WERI-Rb-1 (cell line): ENCODE measurements around the gene HIGD1C.
"Not testable (repeated sequence)": the region's sequence is repeated elsewhere in the genome, so short reads cannot be mapped to it uniquely, and the experiment has no call there.

Source experiments
- DNase-seq: peaks from one replicate; pipeline ENCODE4 v3.0.0-alpha.2; 2020
- H3K27ac ChIP-seq: fragments of 250-450 bp; sonication (Bioruptor Pico); 2 replicates; pipeline ENCODE4 v1.5.1; 2020; ENCODE audit warnings: mild to moderate bottlenecking, moderate library complexity
- H3K27me3 ChIP-seq: fragments of 250-450 bp; sonication (Bioruptor Pico); 2 replicates; pipeline ENCODE4 v1.5.1; 2021; ENCODE audit warnings: mild to moderate bottlenecking, low read depth, moderate library complexity; ENCODE audit not compliant: insufficient read depth, severe bottlenecking
- H3K36me3 ChIP-seq: fragments of 250-450 bp; sonication (Bioruptor Pico); 2 replicates; pipeline ENCODE4 v1.5.1; 2020; ENCODE audit warnings: mild to moderate bottlenecking, moderate library complexity
- H3K4me3 ChIP-seq: 2 replicates; pipeline ENCODE4 v1.5.1; 2011; ENCODE audit warnings: low read depth, mild to moderate bottlenecking, control low read depth, low read length
- H3K9me3 ChIP-seq: fragments of 250-450 bp; sonication (Bioruptor Pico); 2 replicates; pipeline ENCODE4 v1.5.1; 2021; ENCODE audit warnings: mild to moderate bottlenecking, moderate library complexity; ENCODE audit not compliant: severe bottlenecking
- TF ChIP-seq, protein P1 (sequence below): IDR thresholded peaks from 2 replicates; pipeline ENCODE4 v1.5.1; 2011; ENCODE audit warnings: low read depth, mild to moderate bottlenecking, control low read depth, inconsistent platforms, low read length

The HIGD1C gene

DNA sequence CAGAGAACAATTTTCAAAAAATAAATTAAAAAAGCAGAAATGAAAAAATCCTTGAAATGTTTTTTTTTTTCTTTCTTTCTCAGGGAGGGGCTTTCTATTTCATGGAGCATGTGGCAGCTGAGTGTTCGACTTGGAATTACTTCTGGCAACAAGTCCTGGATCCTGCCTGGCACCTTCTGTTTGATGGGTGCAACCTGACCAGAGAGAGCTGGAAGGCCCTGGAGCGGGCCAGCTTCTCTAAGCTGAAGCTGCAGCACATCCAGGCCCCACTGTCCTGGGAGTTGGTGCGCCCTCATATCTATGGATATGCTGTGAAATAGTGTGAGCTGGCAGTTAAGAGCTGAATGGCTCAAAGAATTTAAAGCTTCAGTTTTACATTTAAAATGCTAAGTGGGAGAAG is 22.5 kb upstream of the HIGD1C start:
- H3K27ac ChIP-seq, result no peak overlapping the region
- H3K4me3 ChIP-seq, result no peak overlapping the region
- TF ChIP-seq, protein P1, sequence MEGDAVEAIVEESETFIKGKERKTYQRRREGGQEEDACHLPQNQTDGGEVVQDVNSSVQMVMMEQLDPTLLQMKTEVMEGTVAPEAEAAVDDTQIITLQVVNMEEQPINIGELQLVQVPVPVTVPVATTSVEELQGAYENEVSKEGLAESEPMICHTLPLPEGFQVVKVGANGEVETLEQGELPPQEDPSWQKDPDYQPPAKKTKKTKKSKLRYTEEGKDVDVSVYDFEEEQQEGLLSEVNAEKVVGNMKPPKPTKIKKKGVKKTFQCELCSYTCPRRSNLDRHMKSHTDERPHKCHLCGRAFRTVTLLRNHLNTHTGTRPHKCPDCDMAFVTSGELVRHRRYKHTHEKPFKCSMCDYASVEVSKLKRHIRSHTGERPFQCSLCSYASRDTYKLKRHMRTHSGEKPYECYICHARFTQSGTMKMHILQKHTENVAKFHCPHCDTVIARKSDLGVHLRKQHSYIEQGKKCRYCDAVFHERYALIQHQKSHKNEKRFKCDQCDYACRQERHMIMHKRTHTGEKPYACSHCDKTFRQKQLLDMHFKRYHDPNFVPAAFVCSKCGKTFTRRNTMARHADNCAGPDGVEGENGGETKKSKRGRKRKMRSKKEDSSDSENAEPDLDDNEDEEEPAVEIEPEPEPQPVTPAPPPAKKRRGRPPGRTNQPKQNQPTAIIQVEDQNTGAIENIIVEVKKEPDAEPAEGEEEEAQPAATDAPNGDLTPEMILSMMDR, result no peak
- H3K36me3 ChIP-seq, result no peaks in the 10 kb centered on the region
- H3K9me3 ChIP-seq, result no peaks in the 10 kb centered on the region
- DNase-seq, result no peak
- no peaks in the 10 kb centered on the region for H3K27me3 ChIP-seq

DNA sequence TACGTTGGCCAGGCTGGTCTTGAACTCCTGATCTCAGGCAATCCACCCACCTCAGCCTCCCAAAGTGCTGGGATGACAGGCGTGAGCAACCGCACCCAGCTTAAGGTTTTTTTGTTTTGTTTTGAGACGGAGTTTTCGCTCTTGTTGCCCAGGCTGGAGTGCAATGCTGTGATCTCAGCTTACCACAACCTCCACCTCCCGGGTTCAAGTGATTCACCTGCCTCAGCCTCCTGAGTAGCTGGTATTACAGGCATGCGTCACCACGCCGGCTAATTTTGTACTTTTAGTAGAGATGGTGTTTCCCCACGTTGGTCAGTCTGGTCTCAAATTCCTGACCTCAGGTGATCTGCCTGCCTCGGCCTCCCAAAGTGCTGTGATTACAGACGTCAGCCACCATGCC is 21.9 kb upstream of the HIGD1C start:
- not testable (repeated sequence) for H3K27ac ChIP-seq, DNase-seq, H3K9me3 ChIP-seq, H3K27me3 ChIP-seq, H3K36me3 ChIP-seq, H3K4me3 ChIP-seq

DNA sequence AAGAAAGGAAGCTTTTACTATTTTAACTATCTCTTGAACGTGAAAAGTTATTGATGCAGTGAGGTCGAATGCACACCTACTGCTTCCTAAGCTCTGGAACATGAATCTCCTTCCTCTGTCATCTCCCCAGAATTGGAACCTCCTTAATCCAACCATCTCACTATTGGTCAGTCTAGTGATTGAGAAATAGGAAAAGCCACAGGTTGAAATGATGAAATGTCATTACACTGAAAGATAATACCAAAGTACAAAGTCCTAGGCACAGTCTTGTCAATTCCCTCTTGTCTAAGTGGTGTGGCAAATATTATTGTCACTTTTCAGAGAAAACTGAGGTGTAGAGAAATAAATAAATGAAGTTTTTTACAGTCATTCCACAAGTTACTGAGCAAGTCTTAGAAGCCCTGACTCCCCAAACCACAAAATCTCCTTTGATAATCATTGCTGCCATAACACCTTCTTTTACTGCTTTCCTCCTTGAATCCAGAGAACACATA is 19.5 kb upstream of the HIGD1C start:
- Histone ChIP-seq H3K27me3 (no peaks in the 10 kb centered on the region), H3K9me3 (peaks cover 8% of the 10 kb centered on the region), H3K27ac (no peak overlapping the region), H3K4me3 (no peak overlapping the region), H3K36me3 (no peaks in the 10 kb centered on the region; the same call in 1 of the 2 replicates)
- no peak for DNase-seq
- TF ChIP-seq, protein P1, result no peak

DNA sequence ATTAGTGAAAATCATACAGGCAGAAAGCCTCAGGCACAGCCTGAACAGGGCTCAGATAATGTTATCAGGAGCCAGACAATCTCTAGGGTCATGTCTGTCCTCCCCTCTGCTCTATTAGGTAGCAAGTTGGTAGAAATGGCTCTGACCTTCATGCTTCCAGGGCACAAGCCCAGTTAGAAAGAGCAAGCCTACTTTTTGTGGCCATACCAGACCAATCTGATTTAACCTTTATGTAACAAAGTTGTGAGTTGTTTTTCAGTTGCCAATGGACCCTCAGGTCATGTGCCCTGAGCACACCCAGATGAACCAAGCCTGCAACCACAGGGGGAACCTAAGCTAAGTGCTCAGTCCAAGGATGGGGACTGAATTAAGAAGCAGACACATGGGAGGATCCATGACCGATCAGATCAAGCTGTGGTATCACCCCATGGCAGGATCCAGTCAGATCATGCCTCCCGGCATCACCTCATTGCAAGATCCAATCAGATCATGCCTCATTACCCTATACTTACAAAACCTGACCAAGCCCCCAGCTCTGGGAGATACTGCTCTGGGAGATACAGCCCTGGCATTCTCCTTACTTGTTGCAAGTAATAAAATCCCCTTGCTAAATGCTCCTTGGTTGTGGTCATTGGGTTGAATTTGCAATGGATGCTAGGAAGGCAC is 18.8 kb upstream of the HIGD1C start:
- Histone ChIP-seq H3K27ac (no peak overlapping the region), H3K9me3 (peaks cover 8% of the 10 kb centered on the region), H3K4me3 (no peak overlapping the region), H3K27me3 (no peaks in the 10 kb centered on the region), H3K36me3 (no peaks in the 10 kb centered on the region; the same call in 1 of the 2 replicates)
- TF ChIP-seq, protein P1, result no peak
- DNase-seq, result no peak

DNA sequence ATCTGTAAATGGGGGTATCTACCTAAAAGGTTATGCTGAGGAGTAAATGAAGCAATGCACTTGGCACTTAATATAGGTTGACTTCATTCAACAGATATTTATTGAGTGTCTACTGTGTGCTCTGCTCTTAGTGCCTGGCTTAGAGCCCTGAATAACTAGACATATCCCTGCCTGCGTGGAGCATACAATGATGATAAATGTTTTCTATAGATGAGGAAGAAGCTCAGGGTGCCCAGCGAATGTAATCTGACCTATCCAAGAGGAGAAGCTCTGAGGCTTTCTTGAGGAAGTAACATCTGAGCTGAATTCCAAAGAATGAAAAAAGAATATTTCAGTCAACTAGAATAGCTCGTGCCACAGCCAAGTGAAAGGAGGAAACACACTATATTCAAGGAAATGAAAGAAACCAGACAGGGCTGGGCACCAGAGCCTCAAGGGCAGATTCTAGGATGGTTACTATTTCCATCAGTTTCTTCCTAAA is 17.9 kb upstream of the HIGD1C start:
- Histone ChIP-seq H3K27ac (no peak overlapping the region), H3K9me3 (peaks cover 11% of the 10 kb centered on the region), H3K27me3 (no peaks in the 10 kb centered on the region), H3K36me3 (no peaks in the 10 kb centered on the region; the same call in 1 of the 2 replicates), H3K4me3 (no peak overlapping the region)
- no peak for DNase-seq
- TF ChIP-seq, protein P1, result no peak

DNA sequence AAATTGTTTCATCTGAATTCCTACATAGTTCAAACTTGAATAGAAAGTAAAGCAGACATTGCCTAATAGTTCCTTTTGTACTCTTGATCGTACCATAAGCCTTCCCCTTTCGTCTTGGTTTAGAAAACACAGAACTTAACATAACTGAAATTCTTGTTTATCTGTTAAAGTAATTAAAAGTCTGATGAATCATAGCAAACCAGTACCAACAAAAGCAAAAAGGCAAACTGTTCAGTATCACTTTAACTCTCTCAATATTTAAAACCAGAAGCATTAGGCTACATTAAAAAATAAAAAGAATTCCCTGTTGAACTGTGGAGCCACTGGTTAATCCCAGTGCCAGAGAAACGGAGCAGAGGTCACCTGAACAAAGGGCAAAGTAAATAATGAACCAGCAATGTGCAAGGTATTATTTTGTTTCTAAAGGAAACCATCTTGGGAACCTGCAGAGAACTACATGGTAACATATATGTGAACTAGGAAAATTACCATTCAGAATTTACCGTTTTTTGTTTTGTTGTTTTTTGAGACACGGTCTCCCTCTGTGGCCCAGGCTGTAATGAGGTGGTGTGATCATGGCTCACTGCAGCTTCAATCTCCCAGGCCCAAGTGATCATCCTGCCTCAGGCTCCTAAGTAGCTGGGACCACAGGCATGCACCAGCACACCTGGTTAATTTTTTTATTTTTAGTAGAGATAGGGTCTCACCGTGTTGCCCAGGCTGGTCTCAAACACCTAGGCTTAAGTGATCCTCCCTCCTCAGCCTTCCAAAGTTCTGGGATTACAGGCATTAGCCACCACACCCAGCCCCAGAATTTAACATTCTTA is 17.1 kb upstream of the HIGD1C start:
- no peak overlapping the region for H3K27ac ChIP-seq
- no peaks in the 10 kb centered on the region; the same call in 1 of the 2 replicates for H3K36me3 ChIP-seq
- H3K4me3 ChIP-seq, result no peak overlapping the region
- TF ChIP-seq, protein P1, result no peak
- no peak for DNase-seq
- H3K27me3 ChIP-seq, result no peaks in the 10 kb centered on the region
- H3K9me3 ChIP-seq, result peaks cover 11% of the 10 kb centered on the region
